HG02623 (cell line): ENCODE measurements around the gene USP34.
"Not testable (repeated sequence)": the region's sequence is repeated elsewhere in the genome, so short reads cannot be mapped to it uniquely, and the experiment has no call there.

Source experiments
- ATAC-seq: cut with Tn5 transposase; IDR thresholded peaks from one replicate; pipeline ENCODE4 v1.9.1; 2021; ENCODE audit warnings: moderate library complexity; ENCODE audit not compliant: unreplicated experiment

USP34 gene

GRCh38 chr2:61167579-61167978 is 303.3 kb downstream of the USP34 start:
- ATAC-seq, result no peak

- no peak for ATAC-seq
Measured at GRCh38 chr2:61165946-61166345, 304.9 kb downstream of the USP34 start.

GRCh38 chr2:61165082-61165481 is 305.8 kb downstream of the USP34 start:
- ATAC-seq, result not testable (repeated sequence)

GRCh38 chr2:61162721-61163120 is 308.2 kb downstream of the USP34 start:
- no peak for ATAC-seq

- no peak for ATAC-seq
Measured at GRCh38 chr2:61161888-61162287, 309.0 kb downstream of the USP34 start, which contains the start of gene C2orf74. TSS of gene C2orf74 (plus strand) at chr2:61162188. CDS start at chr2:61162515, 327 bp downstream.

GRCh38 chr2:61158356-61158955 is 312.4 kb downstream of the USP34 start:
- no peak for ATAC-seq

- ATAC-seq, result no peak
Measured at GRCh38 chr2:61157371-61158003, 313.4 kb downstream of the USP34 start.

- no peak for ATAC-seq
Measured at GRCh38 chr2:61151436-61151835, 319.5 kb downstream of the USP34 start.

GRCh38 chr2:61149074-61149473 is 321.8 kb downstream of the USP34 start:
- no peak for ATAC-seq

- not testable (repeated sequence) for ATAC-seq
Measured at GRCh38 chr2:61148091-61148490, 322.8 kb downstream of the USP34 start.

GRCh38 chr2:61145990-61146389 is 324.9 kb downstream of the USP34 start:
- ATAC-seq, result no peak

- peak; percentile 89 for ATAC-seq
Measured at GRCh38 chr2:61144697-61145268, 326.1 kb downstream of the USP34 start.

GRCh38 chr2:61141151-61141550 is 329.7 kb downstream of the USP34 start:
- ATAC-seq, result no peak

- no peak for ATAC-seq
Measured at GRCh38 chr2:61138859-61139258, 332.0 kb downstream of the USP34 start.
